ENCODE measurements around the gene PCMT1.
"Not testable (repeated sequence)": the region's sequence is repeated elsewhere in the genome, so short reads cannot be mapped to it uniquely, and the experiment has no call there.

The PCMT1 gene

GRCh38 chr6:149852881-149853280 lies 103.3 kb downstream of the PCMT1 start:
- DNase-seq = no peak

- not testable (repeated sequence) for DNase-seq
Observed at GRCh38 chr6:149854017-149854416, 104.5 kb downstream of the PCMT1 start.

- DNase-seq = no peak
Observed at GRCh38 chr6:149854532-149854931, 105.0 kb downstream of the PCMT1 start.

- no peak for DNase-seq
Observed at GRCh38 chr6:149855040-149855654, 105.6 kb downstream of the PCMT1 start.

- DNase-seq = no peak
Observed at GRCh38 chr6:149855741-149856140, 106.2 kb downstream of the PCMT1 start.

- DNase-seq = no peak
Observed at GRCh38 chr6:149856256-149856994, 106.9 kb downstream of the PCMT1 start.

- no peak for DNase-seq
Observed at GRCh38 chr6:149857541-149857940, 108.0 kb downstream of the PCMT1 start.

- DNase-seq = no peak
Observed at GRCh38 chr6:149859368-149859767, 109.8 kb downstream of the PCMT1 start.

- no peak for DNase-seq
Observed at GRCh38 chr6:149859938-149860337, 110.4 kb downstream of the PCMT1 start.

- no peak for DNase-seq
Observed at GRCh38 chr6:149860513-149860833, 110.9 kb downstream of the PCMT1 start.

Data from anterior cingulate cortex (tissue), 58 donors.